ENCODE data around the gene NKAIN1.
"Not testable (repeated sequence)": the region's sequence is repeated elsewhere in the genome, so short reads cannot be mapped to it uniquely, and the experiment has no call there.

NKAIN1 gene

DNA sequence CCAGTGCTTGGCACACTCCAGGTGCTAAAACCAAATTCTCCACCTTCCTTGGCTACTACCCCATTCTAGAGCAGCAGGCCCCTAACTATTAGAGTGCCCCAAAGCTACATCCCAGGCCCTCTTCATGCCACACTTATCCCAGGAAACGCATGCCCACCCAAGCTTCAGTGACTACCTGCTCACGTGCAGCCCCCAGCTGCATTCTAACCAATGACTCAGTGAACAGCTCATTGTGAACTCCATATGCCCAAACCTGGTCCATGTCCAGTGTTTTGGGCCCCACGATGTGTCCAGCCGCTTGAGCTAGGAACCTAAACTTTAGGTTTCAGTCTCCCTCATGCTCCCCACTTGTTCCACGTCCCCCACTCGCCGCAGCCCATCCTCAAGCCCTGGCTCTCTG, 41.5 kb downstream of the NKAIN1 start:
- DNase-seq: no peak

DNA sequence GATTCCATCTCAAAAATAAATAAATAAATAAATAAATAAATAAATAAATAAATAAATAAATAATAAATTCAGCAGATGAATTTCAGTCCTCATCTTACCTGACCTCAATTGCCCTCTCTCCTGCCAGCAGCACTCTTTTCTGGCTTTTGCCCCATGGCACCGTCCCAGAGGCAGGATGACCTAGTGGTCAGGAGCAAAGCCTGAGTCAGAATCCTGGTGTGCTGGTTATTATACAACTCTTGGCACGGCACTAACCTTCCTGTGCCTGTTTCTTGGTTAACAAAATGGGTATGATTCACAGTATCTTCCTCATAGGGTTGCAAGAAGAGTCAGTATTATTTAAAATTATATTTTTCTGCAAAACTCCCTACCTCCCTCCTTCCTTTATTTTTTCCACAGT, 43.0 kb downstream of the NKAIN1 start:
- DNase-seq: no peak

DNA sequence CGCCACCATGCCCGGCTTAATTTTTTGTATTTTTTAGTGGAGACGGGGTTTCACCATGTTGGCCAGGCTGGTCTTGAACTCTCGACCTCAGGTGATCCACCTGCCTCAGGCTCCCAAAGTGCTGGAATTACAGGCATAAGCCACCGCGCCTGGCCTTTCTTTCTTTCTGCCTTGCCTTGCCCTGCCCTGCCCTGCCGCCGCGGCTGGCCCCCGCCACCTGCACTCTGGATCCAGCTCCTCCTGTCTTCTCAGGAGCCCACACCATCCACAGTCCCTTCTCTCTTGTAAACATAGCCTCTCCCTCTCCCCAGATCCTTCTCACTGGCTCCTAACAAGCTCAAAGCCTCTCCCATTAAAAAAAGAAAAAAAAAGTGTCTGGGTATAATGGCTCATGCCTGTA, 44.4 kb downstream of the NKAIN1 start:
- not testable (repeated sequence) for DNase-seq

DNA sequence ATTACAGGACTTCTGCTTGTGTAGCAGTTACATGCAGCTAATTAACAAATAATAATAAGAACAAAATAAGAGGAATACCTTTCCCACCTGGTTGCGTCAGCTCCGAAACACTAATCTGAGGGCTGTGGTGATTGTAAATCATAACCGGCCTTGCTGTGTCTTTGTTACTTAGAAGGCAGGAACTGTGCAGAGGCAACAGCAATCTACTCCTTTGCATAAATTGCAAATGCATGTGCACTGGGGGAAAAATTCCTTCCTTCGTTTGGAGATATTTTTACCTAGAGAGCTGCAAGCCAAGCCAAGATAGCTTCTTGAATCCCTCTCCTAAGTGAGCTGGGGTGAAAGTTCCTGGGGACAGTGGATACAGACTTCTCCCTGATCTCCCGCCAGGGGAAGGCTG, 46.0 kb downstream of the NKAIN1 start:
- DNase-seq: no peak

DNA sequence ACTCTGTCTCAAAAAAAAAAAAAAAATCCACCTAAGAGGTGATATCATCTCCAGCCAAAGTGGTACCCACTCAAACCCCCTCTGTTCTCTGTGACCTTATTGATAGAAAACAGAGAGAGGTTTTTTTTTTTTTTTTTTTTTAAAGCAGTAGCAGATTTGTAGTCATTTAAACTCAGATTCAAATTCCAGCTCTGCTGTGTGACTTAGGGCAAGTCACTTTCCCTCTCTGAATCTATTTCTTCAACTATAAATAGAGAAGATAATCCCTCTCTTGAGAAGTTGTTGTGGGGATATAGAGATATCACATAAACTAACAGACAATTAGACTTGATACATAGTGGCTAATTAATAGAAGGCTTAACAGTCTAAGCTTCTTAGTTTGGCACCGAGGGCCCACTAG, 48.4 kb downstream of the NKAIN1 start:
- no peak for DNase-seq

DNA sequence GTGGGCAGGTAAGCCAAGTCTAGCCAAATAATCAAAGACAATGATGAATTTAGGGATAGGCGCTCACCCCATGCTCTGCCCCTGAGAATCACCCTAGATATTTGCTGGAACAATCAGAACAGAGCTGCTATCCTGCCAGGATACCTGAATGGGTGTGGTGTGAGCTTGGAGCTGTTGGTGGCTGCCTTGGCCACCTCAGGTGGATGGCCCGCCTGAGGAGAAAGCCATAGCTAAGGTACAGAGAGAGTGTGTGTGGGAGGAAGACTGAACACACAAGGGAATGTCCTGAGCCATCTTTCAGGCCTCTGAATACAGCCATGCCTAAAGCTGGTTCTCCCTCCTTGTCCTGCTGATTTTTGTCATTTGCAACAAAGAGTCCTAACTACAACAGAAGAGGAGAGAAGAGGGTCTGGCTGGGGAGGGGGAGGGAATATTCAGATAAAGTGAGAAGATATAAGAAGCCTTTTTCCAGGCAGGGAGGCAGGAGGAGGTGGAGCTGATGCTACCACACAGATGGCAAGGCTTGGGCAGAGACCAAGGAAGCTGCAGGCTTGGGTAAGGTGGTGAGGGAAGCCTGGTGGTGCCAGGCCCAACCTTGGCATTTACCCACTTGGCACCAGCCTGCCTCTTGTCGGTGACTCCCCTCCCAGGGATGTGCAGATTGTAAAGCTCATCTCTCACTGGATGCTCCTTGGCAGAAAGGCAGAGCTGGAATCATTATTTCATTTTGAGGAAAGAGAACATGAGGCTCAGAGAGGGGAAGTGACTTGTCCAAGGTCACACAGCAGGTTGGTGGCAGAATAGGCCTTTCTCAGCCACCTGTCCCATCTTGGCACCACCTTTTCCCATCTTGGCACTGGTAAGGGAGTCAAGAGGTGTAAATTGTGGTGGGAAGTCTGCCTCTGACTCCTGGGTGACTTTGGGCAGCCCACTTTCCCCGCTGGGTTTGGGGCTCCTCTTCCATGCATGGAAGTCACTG, 49.7 kb downstream of the NKAIN1 start:
- DNase-seq: peak in 1 of 51 donors; percentile 11

DNA sequence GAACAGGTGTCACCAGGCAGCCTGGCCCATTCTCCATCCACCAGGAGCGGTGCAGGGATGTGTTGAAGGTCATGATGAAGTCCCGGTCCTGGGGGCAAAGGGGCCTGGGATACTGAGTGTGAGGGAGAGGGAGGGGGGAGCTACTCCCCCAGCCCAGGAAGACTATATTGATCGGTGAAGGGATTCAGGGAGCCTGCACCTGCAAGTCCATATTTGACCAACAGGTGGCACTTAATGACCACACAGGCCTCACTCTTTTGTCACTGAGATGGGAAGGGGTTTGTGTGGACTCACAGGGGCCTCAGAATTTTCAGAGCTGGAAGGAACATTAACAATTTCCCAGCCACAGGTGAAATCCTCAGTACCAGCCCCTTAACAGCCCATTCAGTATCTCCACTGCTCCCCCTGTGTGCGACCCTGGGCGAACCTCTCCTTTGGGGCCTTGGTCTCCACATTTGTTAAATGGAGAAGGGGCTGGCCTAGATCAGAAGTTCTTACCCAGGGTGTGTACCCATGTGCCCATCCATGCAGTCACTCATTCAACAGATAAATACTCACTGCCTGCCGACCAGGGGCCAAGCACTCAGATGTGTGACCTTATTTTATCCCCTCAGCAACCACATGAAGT, 55.6 kb downstream of the NKAIN1 start:
- peak in 20 of 51 donors; percentile 5 to 54 (median 22) for DNase-seq

DNA sequence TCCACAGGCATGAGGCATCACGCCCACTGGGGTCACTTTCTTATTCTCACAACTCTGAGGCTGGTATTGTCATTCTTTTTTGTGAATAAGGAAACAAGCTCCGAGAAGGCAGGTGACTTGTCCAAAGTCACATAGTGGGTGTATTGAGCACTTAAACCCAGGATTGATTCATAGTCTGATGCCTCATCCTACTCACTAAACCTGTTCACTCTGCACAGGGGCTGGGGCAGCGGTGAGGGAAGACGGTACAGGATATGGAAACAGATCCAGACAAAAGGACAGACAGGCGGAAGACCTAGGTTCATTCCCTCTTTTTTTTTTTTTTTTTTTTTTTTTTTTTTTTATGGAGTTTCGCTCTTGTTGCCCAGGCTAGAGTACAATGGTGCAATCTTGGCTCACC, 56.6 kb downstream of the NKAIN1 start:
- no peak for DNase-seq

DNA sequence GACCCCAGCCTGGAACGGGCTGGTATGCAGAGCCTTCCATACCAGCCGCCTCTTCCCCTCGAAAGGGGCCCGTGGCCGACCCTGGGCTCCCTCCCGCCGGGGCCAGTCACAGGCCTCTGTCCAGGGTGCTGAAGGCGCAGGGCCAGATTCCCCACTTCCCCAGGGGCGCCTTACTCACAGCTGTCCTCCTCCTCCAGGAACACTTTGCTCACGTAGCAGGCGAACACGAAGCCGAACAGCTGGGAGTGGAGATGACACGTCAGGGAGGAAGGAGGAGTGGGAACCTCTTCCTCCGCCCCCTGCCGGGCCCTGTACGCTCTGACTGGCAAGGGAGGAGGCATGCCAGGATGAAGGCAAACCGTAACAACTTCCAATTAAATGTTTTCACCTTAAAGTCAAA, 57.3 kb downstream of the NKAIN1 start:
- DNase-seq: peak in 19 of 51 donors; percentile 7 to 77 (median 21)

DNA sequence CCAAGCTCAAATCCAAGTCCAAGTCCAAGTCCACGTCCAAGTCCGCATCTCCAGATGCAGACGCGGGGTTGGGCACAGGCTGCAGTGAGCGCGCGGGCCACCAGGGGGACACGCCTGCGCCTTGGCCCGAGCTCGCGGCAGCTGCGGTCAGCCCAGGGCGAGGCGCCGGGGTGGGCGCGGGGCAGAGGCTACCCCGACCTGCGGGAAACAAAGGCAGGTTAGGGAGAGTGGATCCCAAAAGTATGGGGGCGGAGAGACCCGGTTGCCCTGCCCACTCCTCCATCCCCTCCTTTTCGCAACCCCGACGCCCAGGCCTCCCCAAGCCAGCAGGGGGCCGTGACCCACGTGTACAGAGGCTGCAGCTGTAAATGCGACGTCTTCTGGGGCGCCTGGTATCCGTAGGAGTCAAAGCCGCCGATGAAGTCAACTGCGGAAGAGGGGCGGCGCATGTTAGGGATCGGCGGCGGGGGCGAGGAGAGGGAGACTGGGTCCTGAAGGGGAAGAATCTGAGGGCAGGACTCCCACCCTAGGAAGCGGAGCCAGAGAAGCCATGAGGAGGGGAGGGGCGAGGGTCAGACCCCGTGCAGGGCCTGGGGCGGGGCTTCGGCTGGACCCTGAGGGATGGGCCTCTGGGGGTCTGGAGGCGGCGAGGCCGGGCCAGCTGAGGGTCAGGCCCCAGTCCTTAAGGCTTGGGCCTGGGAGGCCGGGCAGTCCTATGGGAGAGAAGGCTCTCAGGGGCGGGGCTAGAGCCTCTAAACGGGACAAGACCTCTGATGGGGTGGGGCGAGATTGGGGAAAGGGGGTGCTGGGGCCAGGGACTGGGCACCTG, 58.0 kb downstream of the NKAIN1 start:
- peak in 27 of 51 donors; percentile 6 to 75 (median 25) for DNase-seq

DNA sequence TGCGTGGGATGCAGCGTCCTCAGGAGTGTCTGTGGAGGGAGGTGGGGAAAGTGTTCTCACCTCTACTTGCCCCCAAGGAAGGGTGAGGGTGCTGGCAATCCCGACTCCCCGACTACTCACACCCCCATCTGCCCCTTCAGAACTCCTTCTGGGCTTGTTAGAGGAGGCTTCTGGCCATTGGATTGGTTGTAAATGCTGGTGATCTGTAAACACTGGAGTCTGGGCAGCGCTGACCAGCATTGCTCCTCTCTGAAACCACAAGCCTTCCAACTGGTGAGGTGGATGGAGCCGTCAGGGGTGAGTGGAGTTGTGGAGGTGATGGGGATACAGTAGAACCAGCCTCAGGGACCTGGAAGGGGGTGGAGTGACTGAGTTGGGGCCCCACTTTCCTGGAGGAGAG, 59.3 kb downstream of the NKAIN1 start:
- no peak for DNase-seq

DNA sequence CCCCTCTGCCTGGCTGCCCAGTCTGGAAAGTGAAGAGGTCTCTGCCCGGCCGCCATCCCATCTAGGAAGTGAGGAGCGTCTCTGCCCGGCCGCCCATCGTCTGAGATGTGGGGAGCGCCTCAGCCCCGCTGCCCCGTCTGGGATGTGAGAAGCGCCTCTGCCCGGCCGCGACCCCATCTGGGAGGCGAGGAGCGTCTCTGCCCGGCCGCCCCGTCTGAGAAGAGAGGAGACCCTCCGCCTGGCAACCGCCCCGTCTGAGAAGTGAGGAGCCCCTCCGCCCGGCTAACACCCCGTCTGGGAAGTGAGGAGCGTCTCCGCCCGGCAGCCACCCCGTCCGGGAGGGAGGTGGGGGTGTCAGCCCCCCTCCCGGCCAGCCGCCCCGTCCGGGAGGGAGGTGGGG, 63.4 kb downstream of the NKAIN1 start:
- not testable (repeated sequence) for DNase-seq

DNA sequence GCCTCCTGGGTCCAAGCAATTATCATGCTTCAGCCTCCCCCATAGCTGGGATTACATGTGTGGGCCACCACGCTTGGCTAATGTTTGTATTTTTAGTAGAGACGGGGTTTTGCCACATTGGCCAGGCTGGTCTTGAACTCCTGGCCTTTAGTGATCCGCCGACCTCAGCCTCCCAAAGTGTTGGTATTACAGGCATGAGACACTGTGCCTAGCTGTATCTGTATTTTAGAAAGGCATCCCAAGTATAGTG, 69.3 kb downstream of the NKAIN1 start:
- DNase-seq: no peak

DNA sequence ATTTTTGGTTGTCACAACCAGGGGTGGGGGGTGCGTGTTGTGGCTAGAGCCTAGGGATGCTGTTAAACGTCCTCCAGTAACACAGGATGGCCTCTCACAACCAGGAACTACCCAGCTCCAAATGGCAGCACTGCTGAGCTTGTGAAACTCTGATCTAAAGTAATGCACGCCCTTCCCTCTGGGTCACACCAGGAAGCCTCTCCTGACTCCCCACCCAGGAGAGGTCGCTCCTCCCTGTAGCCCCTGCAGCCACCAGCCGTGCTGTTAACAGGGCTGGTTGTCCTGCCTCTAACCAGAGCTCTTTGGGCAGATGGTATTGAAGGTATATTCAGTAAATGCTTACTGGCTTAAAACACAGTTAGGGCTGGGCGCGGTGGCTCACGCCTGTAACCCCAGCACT, 73.2 kb downstream of the NKAIN1 start:
- DNase-seq: no peak

DNA sequence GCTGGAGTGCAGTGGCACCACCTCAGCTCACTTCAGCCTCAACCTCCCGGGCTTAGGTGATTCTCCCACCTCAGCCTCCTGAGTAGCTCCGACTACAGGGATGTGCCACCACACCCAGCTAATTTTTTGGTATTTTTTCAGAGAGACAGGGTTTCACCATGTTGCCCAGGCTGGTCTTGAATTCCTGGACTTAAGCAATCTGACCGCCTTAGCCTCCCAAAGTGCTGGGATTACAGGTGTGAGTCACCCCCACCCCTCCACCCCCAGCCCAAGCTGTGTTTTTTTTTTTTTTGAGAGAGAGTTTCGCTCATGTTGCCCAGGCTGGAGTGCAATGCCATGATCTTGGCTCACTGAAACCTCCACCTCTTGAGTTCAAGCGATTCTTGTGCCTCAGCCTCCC, 75.4 kb downstream of the NKAIN1 start:
- DNase-seq: no peak

DNA sequence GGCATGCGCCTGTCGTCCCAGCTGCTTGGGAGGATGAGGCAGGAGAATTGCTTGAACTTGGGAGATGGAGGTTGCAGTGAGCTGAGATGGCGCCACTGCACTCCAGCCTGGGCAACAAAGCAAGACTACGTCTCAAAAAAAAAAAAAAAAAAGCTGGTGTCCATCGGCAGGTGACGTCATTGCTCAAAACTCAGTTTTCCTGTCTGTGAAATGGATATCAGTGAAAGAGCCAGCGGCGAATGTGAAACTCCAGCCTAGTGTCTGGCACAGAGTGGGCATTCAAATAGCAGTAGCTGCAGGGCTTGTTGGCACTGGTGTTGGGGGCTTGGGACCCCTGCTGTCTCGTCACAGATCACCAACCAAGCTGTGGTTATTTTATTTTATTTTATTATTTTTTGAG, 75.8 kb downstream of the NKAIN1 start:
- DNase-seq: no peak

DNA sequence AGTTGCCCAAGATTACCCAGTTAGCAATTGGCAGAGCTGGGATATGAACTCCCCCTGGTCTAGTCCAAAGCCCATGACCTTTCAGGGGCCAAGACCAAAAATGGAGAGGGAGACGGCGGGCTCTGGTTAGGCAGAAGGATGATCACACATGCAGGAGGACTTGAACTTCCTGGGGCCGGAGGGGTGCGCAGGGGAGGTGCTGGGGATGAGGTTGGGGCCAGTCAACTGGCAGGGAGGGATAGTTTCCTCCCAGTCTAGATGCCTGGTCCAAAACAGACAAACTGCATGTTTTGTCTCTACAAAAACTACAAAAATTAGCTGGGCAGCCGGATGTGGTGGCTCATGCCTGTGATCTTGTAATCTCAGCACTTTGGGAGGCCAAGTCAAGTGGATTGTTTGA, 78.1 kb downstream of the NKAIN1 start:
- DNase-seq: no peak

DNA sequence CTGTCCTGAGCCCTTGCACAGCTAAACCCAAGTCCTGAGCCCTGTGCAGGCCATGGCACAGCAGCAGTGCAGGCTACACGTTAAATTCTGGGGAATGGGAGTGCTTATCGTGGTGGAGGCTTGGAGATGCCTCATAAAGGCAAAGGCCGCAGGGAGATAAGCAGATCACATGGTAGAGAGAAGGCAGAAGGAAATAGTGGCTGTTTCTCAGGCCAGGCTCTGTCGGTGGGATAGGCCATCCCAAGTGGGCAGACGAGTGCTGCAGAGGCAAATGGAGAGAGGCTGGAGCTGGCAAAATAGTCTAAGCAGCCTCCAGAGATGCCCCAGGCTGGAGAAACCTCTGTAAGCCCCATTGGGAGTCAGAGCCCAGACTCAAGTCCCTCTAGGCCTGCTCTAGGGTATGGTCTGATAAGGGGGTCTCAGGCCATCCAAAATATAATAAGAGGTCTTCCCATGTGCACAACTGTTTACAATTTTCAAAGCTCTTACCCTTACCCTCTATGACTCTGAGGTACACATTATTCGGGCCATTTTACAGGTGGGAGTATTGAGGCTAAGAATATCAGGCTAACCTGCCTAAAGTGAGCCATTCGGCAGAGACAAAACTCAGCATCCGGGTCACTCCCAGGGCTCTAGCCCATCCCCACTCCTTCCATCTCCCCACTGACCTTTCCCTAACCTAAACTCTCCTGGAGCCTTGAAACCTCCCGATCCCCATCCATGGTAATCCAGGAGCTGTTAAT, 79.6 kb downstream of the NKAIN1 start:
- no peak for DNase-seq

DNA sequence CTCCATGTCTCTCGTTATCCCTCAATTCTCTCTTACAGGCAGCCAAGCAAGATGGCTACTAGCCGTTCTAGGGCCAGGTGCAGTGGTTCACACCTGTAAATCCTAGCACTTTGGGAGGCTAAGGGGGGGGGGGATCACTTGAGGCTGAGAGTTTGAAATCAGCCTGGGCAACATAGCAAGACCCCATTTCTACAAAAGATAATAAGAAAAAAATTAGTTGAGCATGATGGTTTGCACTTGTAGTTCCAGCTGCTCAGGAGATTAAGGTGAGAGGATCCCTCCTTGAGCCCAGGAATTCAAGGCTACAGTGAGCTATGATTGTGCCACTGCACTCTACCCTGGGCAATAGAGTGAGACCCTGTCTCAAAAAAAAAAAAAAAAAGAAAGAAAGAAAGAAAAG, 80.4 kb downstream of the NKAIN1 start:
- DNase-seq: no peak

DNA sequence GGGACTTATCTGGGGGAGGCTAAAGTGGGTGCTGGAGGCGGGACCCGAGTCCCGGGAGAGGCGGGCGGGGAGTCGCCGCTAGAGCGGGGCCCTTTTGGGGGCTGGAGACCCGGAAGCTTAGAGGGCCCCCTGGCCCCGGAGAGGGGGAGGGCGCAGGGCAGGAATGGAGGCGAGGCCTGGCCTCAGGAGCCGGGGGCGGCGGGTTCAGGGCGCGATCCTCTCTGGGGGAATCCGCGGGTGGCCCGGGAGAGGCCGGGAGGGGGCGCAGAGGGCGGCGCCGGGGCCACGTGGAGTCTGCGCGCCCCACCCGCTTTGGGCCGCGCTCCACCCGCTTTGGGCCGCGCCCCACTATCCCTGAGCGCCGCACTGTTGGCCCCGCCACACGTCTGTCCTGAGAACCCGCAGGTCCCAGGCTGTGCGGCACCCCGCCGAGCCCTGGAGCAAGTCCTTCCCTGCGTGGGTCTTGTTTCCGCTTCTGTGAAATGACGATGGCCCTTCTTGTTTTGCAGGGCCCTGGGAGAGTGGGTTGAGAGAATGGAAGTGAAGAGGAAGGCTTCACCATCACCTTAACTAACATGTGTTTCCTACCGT, 84.4 kb downstream of the NKAIN1 start:
- DNase-seq: peak in 30 of 51 donors; percentile 13 to 59 (median 30)

DNA sequence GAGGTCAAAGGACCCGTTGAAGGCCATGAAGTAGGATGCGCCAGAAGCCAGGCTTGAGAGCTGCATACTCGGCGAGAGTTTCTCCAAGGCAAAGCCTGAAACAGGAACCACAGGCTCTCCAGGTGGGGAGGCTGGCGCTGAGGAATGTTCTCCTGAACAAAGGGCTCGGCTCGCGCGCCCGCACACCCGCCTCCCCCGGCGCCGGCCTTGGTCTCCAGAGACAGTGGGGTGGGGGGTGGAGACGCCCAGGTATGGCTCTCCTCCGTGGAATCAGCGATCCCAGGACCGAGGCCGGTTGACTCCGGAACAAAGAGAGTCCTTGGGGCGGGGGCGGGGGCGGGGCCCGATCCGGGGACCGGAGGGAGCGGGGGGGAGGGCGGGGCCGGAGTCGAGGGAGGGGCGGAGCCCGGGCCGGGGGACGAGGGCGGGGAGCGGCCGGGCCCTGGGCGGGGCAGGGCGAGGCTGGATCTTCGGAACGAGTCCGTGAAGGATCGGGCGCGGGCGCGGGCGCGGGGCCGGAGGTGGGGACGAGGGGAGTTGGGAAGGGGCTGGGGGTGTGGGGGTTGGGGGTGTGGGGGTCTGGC, 85.0 kb downstream of the NKAIN1 start:
- peak in 42 of 51 donors; percentile 5 to 74 (median 34) for DNase-seq
